ENCODE results near the gene S100A9. TPM values are rescaled to one million over a fixed set of nuclear protein-coding genes. Genes with fewer than 3 reads are reported as not detected.

S100A9 gene
- total RNA-seq, 2 experiments from 2014 or later = not detected

DNA sequence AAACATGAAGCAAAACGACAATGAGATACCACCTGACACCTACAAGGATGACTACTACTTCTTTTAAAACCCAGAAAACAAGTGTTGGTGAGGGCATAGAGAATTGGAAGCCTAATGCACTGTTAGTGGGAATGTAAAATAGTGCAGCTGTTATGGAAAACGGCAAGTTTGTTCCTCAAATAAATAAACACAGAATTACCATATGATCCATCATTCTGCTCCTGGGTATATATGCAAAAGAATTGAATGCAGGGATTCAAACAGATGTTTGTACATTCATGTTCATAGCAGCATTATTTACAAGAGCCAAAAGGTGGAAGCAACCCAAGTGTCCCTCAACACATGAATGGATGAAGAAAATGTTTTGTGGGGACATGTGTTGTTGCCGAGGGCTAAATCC is 34.6 kb downstream of the S100A9 start:
- Mint-ChIP-seq H3K27me3 (peaks cover 6% of the 10 kb centered on the region), H3K4me3 (no peak overlapping the region), H3K27ac (no peak overlapping the region), H3K4me1 (ENCODE audit: low read depth) (no peaks in the 10 kb centered on the region), H3K36me3 (ENCODE audit: low read depth) (no peaks in the 10 kb centered on the region), H3K9me3 (no peaks in the 10 kb centered on the region)
- ChIA-PET POLR2A (no interaction called here), CTCF (no interaction called here)
- DNase-seq (no peak), ATAC-seq (no peak)
- TF ChIP-seq CTCF (IDR thresholded peaks at IDR 0.05) = no peak
- intact Hi-C loops (cut with micrococcal nuclease) = no loop called here

- intact Hi-C loops (cut with micrococcal nuclease) = no loop called here
- Mint-ChIP-seq H3K4me3 (no peak overlapping the region), H3K4me1 (ENCODE audit: low read depth) (no peaks in the 10 kb centered on the region), H3K27ac (no peak overlapping the region), H3K9me3 (no peaks in the 10 kb centered on the region), H3K27me3 (peaks cover 6% of the 10 kb centered on the region), H3K36me3 (ENCODE audit: low read depth) (no peaks in the 10 kb centered on the region)
- DNase-seq = no peak
- CTCF ChIA-PET = no interaction called here
- TF ChIP-seq CTCF (IDR thresholded peaks at IDR 0.05) = no peak
- no peak for ATAC-seq
- POLR2A ChIA-PET = no interaction called here
Observed at GRCh38 chr1:153392822-153393221, 35.2 kb downstream of the S100A9 start.

GRCh38 chr1:153393926-153394325 is 36.3 kb downstream of the S100A9 start:
- ChIA-PET CTCF (no interaction called here), POLR2A (no interaction called here)
- no peak for ATAC-seq
- H3K27ac Mint-ChIP-seq = no peak overlapping the region
- no peaks in the 10 kb centered on the region for H3K4me1 Mint-ChIP-seq (ENCODE audit: low read depth)
- no peaks in the 10 kb centered on the region for H3K9me3 Mint-ChIP-seq
- H3K27me3 Mint-ChIP-seq = peaks cover 6% of the 10 kb centered on the region
- H3K4me3 Mint-ChIP-seq = no peak overlapping the region
- DNase-seq = no peak
- no peak for TF ChIP-seq CTCF (IDR thresholded peaks at IDR 0.05)
- no peaks in the 10 kb centered on the region for H3K36me3 Mint-ChIP-seq (ENCODE audit: low read depth)
- intact Hi-C loops (cut with micrococcal nuclease) = no loop called here

GRCh38 chr1:153394391-153394790 is 36.7 kb downstream of the S100A9 start:
- ChIA-PET CTCF (no interaction called here), POLR2A (no interaction called here)
- no peak for DNase-seq
- no peak for ATAC-seq
- no peak overlapping the region for H3K27ac Mint-ChIP-seq
- H3K4me1 Mint-ChIP-seq (ENCODE audit: low read depth) = no peaks in the 10 kb centered on the region
- TF ChIP-seq CTCF (IDR thresholded peaks at IDR 0.05) = no peak
- no peaks in the 10 kb centered on the region for H3K9me3 Mint-ChIP-seq
- intact Hi-C loops (cut with micrococcal nuclease) = no loop called here
- no peak overlapping the region for H3K4me3 Mint-ChIP-seq
- H3K36me3 Mint-ChIP-seq (ENCODE audit: low read depth) = no peaks in the 10 kb centered on the region
- H3K27me3 Mint-ChIP-seq = peaks cover 6% of the 10 kb centered on the region

- TF ChIP-seq CTCF (IDR thresholded peaks at IDR 0.05) = no peak
- no peaks in the 10 kb centered on the region for H3K9me3 Mint-ChIP-seq
- H3K27ac Mint-ChIP-seq = no peak overlapping the region
- H3K27me3 Mint-ChIP-seq = peaks cover 6% of the 10 kb centered on the region
- H3K4me3 Mint-ChIP-seq = no peak overlapping the region
- ChIA-PET CTCF (no interaction called here), POLR2A (no interaction called here)
- DNase-seq (no peak), ATAC-seq (no peak)
- H3K4me1 Mint-ChIP-seq (ENCODE audit: low read depth) = no peaks in the 10 kb centered on the region
- intact Hi-C loops (cut with micrococcal nuclease) = no loop called here
- no peaks in the 10 kb centered on the region for H3K36me3 Mint-ChIP-seq (ENCODE audit: low read depth)
Observed at GRCh38 chr1:153395136-153395685, 37.6 kb downstream of the S100A9 start.
